Suprapubic skin (tissue), 4 donors: ENCODE measurements around the gene PC.
A peak's percentile ranks its signal among the peaks of the same experiment; 100 is the strongest.

Experiments
- CTCF ChIP-seq, 2 donors: fragments of 200-600 bp in 1 of 2; fragments of 450-650 bp in 1 of 2; sonication (generic) in 1 of 2; IDR thresholded peaks; one replicate each; pipeline ENCODE4 v1.5.1; 2016 to 2019; ENCODE audit warnings: antibody characterized with exemption in 2 of 2, mild to moderate bottlenecking in 1 of 2, moderate library complexity in 1 of 2
- EP300 ChIP-seq: sonication (generic); formaldehyde crosslinking; IDR thresholded peaks from one replicate; pipeline ENCODE4 v1.6.1; 2017; ENCODE audit warnings: antibody characterized with exemption
- POLR2A ChIP-seq, 2 donors: fragments of 450-650 bp; IDR thresholded peaks; one replicate each; pipeline ENCODE4 v1.6.1; 2017; ENCODE audit warnings: antibody characterized with exemption in 2 of 2, mild to moderate bottlenecking in 2 of 2, moderate library complexity in 2 of 2
- POLR2AphosphoS5 ChIP-seq, 3 donors: sonication (generic); formaldehyde crosslinking; IDR thresholded peaks; one replicate each; pipeline ENCODE4 v1.6.1; 2017; ENCODE audit warnings: antibody characterized with exemption in 3 of 3

- TF ChIP-seq POLR2AphosphoS5 (IDR thresholded peaks at IDR 0.05) (no peak), CTCF (IDR thresholded peaks at IDR 0.05) (peak in 1 of 2 donors; percentile 3), EP300 (no peak), POLR2A (IDR thresholded peaks at IDR 0.05) (no peak)
These were observed 123.7 kb downstream of the PC start for GRCh38 chr11:66834539-66834845.
